Ovary (tissue), 3 donors: ENCODE measurements around the gene CHM.

Experiments used
- EP300 ChIP-seq: sonication (generic); formaldehyde crosslinking; IDR thresholded peaks from one replicate; pipeline ENCODE4 v1.6.1; 2017; ENCODE audit warnings: antibody characterized with exemption
- POLR2A ChIP-seq: fragments of 450-650 bp; IDR thresholded peaks from one replicate; pipeline ENCODE4 v1.6.1; 2017; ENCODE audit warnings: antibody characterized with exemption, mild to moderate bottlenecking, moderate library complexity
- TF ChIP-seq, protein P1 (sequence below), 3 donors: fragments of 450-650 bp in 2 of 3; fragments of 200-600 bp in 1 of 3; IDR thresholded peaks; one replicate each; pipeline versions ENCODE4 v1.5.1 to v1.8.0; 2016 to 2022; ENCODE audit warnings: antibody characterized with exemption in 3 of 3, mild to moderate bottlenecking in 1 of 3
- donor health status: DM: no; HTN: no; CAD: no.

DNA sequence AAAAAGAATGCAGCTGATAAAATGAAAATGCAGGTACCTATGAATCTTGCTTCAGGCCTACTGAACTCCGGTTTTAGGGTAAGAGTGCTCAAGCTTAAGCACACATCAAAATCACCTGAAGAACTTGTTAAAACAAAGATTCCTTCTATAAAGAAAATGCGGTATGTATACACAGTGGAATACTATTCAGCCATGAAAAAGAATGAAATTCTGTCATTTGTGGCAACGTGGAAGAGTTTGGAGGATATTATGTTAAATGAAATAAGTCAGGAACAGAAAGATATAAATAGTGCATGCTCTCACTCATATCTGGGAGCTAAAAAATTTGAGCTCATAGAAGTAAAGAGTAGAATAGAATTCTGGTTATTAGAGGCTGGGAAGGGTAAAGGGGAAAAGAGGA lies 14.0 kb upstream of the CHM start:
- TF ChIP-seq POLR2A (no peak), EP300 (no peak)
- TF ChIP-seq, protein P1, sequence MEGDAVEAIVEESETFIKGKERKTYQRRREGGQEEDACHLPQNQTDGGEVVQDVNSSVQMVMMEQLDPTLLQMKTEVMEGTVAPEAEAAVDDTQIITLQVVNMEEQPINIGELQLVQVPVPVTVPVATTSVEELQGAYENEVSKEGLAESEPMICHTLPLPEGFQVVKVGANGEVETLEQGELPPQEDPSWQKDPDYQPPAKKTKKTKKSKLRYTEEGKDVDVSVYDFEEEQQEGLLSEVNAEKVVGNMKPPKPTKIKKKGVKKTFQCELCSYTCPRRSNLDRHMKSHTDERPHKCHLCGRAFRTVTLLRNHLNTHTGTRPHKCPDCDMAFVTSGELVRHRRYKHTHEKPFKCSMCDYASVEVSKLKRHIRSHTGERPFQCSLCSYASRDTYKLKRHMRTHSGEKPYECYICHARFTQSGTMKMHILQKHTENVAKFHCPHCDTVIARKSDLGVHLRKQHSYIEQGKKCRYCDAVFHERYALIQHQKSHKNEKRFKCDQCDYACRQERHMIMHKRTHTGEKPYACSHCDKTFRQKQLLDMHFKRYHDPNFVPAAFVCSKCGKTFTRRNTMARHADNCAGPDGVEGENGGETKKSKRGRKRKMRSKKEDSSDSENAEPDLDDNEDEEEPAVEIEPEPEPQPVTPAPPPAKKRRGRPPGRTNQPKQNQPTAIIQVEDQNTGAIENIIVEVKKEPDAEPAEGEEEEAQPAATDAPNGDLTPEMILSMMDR (IDR thresholded peaks at IDR 0.05), result no peak
